GM10266 (cell line): Measurements from ENCODE around the gene TMTC1.
"Not testable (repeated sequence)": the region's sequence is repeated elsewhere in the genome, so short reads cannot be mapped to it uniquely, and the experiment has no call there.

Source experiments
- DNase-seq: peaks from one replicate; pipeline ENCODE4 v3.0.0; 2012; ENCODE audit errors: extremely low spot score
- TF ChIP-seq, protein P1 (sequence below): IDR thresholded peaks from 2 replicates; pipeline ENCODE4 v1.5.1; 2012; ENCODE audit warnings: mild to moderate bottlenecking, low read depth; ENCODE audit not compliant: control insufficient read depth, insufficient read depth; ENCODE audit errors: missing control alignments

The TMTC1 gene

DNA sequence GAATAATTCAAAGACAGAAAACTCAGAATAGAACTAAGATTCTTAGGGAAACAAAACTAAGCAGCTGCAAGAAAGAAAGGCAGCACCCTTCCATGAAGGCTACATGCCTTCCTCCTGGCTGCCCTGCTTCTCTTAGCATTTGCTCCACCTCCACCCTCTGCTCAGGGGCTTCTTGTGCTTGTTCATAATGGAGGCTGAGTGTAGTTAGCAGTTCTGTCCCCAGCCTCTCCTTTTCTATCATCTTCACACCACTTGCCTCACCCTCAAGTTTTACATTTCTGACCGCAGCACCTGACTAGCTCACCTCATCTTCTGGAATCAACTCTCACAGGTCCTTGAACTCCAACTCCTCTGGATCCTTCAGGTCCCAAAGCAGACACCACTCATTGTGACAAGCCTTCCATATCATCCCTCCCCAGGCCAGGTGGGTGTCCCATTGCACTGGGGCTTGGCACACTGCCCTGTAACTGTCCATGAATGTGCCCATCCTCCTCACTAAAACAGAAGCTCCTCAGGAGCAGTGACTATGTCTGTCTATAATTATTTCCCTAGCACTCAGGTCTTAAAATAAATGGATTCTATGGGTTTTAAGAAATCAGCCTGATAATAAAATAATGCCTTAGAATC, 139.1 kb downstream of the TMTC1 start:
- TF ChIP-seq, protein P1, sequence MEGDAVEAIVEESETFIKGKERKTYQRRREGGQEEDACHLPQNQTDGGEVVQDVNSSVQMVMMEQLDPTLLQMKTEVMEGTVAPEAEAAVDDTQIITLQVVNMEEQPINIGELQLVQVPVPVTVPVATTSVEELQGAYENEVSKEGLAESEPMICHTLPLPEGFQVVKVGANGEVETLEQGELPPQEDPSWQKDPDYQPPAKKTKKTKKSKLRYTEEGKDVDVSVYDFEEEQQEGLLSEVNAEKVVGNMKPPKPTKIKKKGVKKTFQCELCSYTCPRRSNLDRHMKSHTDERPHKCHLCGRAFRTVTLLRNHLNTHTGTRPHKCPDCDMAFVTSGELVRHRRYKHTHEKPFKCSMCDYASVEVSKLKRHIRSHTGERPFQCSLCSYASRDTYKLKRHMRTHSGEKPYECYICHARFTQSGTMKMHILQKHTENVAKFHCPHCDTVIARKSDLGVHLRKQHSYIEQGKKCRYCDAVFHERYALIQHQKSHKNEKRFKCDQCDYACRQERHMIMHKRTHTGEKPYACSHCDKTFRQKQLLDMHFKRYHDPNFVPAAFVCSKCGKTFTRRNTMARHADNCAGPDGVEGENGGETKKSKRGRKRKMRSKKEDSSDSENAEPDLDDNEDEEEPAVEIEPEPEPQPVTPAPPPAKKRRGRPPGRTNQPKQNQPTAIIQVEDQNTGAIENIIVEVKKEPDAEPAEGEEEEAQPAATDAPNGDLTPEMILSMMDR = no peak
- no peak for DNase-seq

GRCh38 chr12:29640589-29641345, 143.0 kb downstream of the TMTC1 start:
- DNase-seq = no peak
- TF ChIP-seq, protein P1 = no peak

DNA sequence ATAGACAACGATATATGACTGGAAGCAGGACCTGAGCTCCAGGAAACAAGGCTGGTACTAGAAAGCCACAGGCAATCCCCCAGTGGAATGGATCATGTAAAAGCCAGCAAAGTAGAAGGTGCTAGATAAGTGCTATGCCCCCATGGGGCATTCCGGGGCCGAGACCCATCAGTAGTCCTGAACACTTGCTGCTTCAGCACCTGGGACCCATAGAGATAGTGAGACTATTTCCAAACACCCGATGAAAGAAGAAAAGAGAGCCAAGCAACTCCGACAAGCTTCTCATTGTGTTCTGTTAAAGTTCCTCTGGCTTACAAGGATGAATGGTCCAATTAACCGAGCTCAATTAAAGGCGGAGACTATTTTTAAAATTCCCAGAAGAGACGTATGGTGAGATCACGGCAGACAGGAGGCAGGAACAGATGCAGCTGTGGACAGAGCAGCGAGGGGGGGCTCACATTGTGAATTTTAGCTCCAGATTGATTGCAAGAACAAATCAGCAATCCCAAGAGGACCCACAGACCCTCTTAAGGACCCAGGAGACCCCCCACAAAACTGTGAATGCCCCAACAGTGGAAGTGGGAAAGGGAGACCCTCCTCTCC, 143.7 kb downstream of the TMTC1 start:
- TF ChIP-seq, protein P1 = no peak
- no peak for DNase-seq

- TF ChIP-seq, protein P1 = no peak
- no peak for DNase-seq
Measured at GRCh38 chr12:29638528-29638927, 145.2 kb downstream of the TMTC1 start.

GRCh38 chr12:29634057-29634456, 149.7 kb downstream of the TMTC1 start:
- TF ChIP-seq, protein P1 = no peak
- no peak for DNase-seq

- not testable (repeated sequence) for DNase-seq
Measured at GRCh38 chr12:29630164-29630563, 153.6 kb downstream of the TMTC1 start.

- TF ChIP-seq, protein P1 = no peak
- no peak for DNase-seq
Measured at GRCh38 chr12:29627221-29627620, 156.5 kb downstream of the TMTC1 start.
